ENCODE measurements around the gene HCN3.

GRCh38 chr1:155260276-155260675, 17.0 kb upstream of the HCN3 start:
- TF ChIP-seq CTCF (IDR thresholded peaks at IDR 0.05) (no peak), POLR2A (IDR thresholded peaks at IDR 0.05) (no peak)
